Subcutaneous adipose tissue (tissue), 4 donors: ENCODE results near the gene AFG1L. TPM values are rescaled to one million over a fixed set of nuclear protein-coding genes. Genes with fewer than 3 reads are reported as not detected.

Experiments
- total RNA-seq, 4 donors: library from RNA; depleted of rRNA; stranded (reverse); fragments of >200 nt; gene quantifications; one replicate each; pipeline ENCODE4 v1.1.0, GENCODE V29; 2016
- TF ChIP-seq, protein P1 (sequence below): fragments of 450-650 bp; IDR thresholded peaks from one replicate; pipeline ENCODE4 v1.5.1; 2016; ENCODE audit warnings: low read depth, mild to moderate bottlenecking, control low read depth, antibody characterized with exemption, moderate library complexity

Gene AFG1L
- total RNA-seq, 4 donors from 2014 or later, result 1.9 to 4.4 (median 2.9) TPM

DNA sequence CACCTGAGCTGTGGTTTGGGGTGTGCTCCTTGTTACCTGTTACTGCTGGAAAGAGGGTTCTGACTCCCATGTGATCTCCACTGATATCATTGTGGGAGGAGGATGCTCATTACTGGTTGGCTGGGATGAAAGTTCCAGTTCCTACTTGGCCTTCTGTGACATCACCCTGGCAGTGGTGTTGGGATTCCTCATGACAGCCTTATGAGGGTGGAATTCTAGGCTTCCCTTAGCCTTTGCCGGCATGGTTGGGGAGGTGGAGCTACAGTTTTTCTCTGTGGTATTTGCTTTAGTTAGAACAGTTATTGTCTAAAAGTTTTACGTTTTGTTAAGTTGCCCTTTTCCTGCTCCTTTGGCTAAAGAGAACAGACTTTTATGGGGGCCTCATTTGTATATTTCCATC is 112.1 kb downstream of the AFG1L start:
- TF ChIP-seq, protein P1, sequence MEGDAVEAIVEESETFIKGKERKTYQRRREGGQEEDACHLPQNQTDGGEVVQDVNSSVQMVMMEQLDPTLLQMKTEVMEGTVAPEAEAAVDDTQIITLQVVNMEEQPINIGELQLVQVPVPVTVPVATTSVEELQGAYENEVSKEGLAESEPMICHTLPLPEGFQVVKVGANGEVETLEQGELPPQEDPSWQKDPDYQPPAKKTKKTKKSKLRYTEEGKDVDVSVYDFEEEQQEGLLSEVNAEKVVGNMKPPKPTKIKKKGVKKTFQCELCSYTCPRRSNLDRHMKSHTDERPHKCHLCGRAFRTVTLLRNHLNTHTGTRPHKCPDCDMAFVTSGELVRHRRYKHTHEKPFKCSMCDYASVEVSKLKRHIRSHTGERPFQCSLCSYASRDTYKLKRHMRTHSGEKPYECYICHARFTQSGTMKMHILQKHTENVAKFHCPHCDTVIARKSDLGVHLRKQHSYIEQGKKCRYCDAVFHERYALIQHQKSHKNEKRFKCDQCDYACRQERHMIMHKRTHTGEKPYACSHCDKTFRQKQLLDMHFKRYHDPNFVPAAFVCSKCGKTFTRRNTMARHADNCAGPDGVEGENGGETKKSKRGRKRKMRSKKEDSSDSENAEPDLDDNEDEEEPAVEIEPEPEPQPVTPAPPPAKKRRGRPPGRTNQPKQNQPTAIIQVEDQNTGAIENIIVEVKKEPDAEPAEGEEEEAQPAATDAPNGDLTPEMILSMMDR, result no peak

DNA sequence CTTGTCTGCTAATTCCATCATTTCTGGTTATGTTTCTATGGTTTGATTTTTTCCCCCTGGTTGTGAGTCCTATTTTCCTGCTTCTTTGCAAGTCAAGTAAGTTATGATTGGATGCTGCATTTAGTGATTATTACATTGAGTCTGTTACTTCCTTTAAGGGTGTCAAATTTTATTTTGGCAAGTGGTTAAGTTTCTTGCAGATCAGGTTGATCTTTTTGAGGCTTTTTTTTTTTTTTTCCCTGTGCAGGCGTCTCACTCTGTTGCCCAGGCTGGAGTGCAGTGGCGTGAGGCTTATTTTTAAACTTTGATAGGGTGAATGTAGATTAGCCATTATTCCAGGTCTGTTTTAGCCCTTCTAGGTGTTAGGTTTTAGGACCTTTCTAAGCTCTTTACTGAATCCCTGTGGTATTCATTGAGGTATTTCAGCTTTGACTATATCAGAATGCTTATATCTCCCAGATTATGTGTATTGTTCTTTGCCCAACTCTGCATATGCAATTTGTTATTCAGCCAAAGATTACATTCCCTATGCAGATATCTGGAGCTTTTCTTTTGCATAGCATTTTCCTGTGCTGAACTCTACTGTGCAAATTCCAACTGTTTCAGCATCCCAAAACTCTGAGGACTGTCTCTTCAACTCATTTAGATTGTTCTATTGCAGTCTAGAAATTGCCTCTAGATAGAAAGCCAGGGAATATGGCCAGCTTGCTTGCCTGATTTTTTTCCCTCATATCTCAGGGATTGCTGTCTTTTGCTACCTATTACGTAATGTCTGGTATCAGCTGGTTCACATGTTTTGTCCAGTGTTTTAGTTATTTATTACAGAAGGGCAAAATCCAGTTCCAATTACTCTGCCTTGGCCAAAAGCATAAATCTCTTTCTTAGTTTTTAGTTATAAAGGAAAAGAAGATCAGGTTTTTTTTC is 113.3 kb downstream of the AFG1L start:
- TF ChIP-seq, protein P1, result no peak

DNA sequence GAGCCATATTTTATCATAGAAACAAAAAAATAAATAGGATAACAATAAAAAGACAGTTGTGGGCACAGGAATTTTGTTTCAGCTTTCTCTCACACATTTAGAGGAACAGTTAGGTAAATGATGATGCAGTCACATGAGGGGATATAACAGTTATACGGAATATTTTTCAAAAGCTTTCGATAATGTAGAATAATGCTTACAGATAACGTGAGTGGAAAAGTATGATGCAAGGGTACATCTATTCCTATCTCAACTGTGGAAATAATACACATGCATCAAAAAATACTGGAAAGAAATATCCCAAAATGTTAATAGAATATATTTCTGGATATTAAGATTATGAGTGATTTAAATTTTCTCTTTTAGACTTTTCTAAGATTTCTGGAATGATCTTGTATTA is 114.0 kb downstream of the AFG1L start:
- TF ChIP-seq, protein P1, result no peak

DNA sequence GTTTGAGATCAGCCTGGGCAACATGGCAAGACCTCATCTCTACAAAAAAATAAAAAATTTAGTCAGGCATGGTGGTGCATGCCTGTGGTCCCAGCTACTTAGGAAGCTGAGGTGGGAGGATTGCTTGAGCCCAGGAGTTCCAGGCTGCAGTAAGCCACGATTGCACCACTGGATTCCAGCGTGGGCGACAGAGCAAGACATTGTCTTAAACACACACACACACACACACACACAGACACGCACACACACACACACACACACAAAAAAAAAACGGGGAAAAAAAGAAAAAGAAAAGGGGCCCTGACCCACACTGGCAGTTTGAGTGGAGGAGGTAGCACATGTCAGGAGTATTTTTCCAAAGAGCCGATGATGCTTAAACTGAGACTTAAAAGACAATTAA is 122.2 kb downstream of the AFG1L start:
- TF ChIP-seq, protein P1, result no peak

DNA sequence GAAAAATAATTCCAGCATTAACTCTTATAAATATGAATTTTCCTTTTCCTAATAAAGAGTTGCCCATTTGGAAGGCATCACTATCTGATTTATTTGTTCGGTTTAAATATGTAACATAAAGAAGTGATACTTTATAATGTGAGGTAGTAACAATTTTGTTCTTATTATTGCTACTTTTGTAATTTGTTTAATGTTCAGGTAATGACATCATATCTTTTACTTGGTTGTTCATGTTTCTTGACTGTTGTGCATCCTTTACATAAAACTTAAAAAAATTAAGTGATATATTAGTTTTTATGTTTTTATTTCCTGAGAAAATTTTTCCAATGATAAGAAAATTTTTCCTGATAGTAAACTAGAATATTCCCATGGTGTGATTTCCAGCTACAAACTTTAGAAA is 124.6 kb downstream of the AFG1L start:
- TF ChIP-seq, protein P1, result no peak

DNA sequence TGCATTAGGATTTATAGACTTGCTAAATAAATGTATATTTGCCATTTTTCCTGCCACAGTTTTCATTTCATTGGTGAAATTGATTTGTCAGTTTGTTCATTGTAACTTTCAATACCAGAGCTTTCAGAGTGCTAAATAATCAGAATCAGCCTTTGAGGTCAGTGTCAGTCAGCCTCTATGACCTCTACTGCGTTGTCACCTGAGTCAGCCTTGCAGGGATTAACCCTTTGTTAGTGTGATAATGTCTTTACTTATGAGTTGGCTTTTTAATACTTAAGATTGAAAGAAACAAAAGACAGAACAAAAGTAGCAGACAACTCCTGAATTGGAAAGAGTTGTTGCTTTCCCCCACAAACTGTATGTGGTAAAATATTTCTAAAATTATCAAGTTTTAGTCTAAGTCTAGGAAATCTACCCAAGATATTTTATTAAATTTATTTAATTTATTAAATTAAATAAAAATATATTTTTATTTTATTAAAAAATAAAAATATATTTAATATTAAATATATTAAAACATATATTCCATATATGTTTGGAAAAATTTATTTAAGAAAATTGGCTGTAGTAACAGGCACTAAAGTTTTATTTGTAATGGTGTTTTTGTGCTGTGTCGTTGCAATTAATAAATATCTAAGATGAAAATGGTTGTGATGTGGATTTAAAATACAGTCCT is 125.2 kb downstream of the AFG1L start:
- TF ChIP-seq, protein P1, result no peak

DNA sequence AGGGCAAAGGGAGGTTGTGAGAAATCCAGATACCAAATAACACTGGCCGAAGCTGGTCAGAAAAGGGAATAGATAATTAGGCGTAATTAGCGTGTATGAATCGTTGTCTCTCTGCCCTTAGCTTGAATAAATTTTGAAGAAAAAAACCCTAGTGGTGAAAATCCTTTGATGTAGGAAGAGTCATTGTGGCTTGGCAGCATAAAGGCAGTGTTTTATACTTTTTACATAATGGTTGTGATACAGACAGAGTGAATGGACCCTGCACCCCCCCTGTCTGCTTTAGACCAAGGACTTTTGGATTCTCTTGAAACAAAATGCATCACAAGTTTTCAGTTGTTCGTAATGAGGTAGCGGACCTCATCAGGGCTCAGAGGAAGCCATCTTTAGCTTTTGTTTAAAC is 126.5 kb downstream of the AFG1L start:
- TF ChIP-seq, protein P1, result no peak
